Tongue (tissue), 2 donors: ENCODE measurements around the gene CCDC85A. TPM values are rescaled to one million over a fixed set of nuclear protein-coding genes. Genes with fewer than 3 reads are reported as not detected.

ENCODE experiments used
- DNase-seq: peaks from one replicate; pipeline ENCODE4 v3.0.0-alpha.2; 2015
- total RNA-seq: library from RNA; depleted of rRNA; stranded (reverse); fragments of >200 nt; gene quantifications from one replicate; pipeline ENCODE4 v1.2.3, GENCODE V29; 2014

Gene CCDC85A
- total RNA-seq, 1 donor from 2014 or later = 7.5 TPM

- DNase-seq = no peak
These were observed 56.4 kb downstream of the CCDC85A start for GRCh38 chr2:56240210-56240609.

- DNase-seq = no peak
These were observed 60.7 kb downstream of the CCDC85A start for GRCh38 chr2:56244506-56244905.

DNA sequence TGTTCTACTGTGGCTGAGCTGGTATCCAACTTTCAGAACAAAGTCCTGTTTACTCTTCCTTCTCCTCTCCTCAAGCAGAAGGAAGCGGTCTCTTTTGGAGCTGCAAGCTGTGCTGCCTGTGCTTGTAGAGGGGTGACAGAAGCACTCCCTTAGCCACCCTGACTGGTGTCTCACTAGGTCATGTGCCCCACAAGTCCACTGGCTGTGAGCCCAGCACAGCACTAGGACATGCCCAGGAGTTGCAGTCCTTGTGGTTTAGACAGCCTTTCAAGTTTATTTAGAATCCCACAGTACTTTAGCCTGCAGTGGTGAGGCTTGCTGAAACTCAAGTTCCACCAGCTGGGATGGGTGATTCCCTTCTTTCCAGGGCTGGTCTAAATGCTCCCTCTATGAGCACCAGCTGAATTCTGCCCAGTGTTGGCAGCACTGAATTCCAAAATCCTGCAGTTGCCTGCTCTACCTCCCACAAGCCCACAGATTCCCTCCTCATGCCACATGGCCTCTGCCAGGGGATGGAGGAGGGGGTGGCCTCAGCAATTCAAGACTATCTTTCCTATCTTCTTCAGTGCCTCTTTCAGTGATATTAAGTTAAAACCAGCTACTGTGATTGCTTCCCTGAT, 61.2 kb downstream of the CCDC85A start:
- no peak for DNase-seq

DNA sequence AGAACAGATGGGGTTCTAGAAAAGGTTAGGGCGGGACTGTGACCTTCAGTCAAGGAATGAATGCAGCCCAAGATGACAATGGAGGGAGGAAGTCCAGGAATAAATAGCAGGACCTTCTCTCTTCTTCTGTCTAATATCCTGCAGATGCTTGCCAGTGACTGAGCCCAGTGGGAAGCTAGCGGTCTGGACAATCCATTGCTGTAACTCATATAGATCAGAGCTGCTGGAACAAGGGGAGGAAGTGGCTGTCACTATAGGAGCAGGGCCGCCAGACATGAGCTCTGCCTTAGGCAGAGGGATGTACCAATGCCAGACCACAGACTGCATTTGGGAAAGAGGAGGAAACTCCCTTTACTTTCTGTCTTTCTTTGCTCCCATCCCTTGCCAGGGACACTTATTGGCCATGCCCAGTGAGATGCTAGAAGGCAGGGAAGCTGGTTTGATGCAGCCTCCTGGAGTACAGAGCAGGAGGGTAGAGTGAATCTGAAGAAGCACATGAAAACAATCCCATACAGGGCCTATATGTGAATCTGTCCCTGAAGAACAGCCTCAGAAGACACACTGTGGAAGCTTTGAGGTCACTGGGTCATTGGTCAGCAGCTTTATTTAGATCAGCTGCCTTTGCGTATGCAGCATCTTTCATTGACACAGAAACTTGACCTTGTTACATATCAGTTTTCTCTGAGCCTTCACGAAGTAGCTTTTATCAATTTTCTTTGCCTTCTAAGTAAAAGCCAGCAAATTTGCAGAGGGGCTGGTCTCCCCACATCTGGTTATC, 65.4 kb downstream of the CCDC85A start:
- DNase-seq = no peak

- DNase-seq = no peak
These were observed 66.5 kb downstream of the CCDC85A start for GRCh38 chr2:56250153-56250729.

- DNase-seq = peak; percentile 31
These were observed 76.6 kb downstream of the CCDC85A start for GRCh38 chr2:56260415-56260814.

GRCh38 chr2:56262241-56262640, 78.5 kb downstream of the CCDC85A start:
- no peak for DNase-seq

GRCh38 chr2:56263876-56264275, 80.1 kb downstream of the CCDC85A start:
- no peak for DNase-seq

DNA sequence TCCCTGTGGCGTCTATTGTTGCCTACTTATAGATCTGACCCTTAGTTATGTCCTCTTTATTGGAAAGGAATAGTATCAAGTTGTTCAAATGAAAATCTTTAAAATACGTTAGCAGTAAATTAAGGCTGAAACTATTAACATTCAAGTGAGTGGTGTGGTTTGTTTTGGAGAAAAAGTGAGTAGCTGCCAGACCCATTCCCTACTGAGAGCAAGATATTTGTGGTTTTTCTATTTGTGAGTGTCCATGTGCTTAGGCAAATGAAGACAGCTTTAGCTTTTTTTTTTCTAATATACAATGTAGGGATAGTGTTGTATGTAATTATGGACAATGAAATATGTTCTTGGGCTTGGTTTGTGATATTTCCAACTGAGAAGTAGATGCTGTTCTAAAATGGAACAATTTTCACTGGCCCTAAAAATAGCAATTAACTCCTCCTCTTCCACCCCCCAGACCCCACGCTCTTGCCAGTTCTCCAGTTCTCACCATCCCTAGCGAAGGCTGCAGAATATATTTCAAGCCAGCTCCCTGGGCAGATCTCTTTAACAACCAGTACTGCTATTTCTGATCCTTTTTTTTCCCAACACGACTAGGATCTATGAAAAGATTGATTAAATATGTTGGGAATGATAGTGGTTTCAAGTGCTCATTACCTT, 83.1 kb downstream of the CCDC85A start:
- no peak for DNase-seq

GRCh38 chr2:56267415-56267788, 83.6 kb downstream of the CCDC85A start:
- no peak for DNase-seq

- no peak for DNase-seq
These were observed 85.1 kb downstream of the CCDC85A start for GRCh38 chr2:56268856-56269255.

DNA sequence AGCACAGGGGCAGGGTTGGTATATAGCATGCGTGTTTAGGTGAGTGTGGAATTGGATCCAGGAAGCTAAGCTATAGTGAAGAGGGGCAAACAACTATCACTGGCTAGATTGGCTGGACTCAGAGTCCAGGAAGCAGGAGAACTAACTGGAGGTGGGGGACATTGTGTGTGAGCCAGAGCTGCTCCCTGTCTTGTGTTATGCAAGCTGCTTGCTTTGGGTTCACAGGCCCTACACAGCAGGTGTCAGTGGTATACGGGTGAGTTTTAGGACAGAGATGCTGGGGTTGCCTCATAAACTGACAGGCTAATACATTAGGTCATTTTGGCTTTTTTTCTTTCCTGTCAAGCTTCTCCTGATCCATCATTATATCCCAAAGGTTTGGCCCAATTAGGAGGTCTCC, 87.5 kb downstream of the CCDC85A start:
- no peak for DNase-seq

DNA sequence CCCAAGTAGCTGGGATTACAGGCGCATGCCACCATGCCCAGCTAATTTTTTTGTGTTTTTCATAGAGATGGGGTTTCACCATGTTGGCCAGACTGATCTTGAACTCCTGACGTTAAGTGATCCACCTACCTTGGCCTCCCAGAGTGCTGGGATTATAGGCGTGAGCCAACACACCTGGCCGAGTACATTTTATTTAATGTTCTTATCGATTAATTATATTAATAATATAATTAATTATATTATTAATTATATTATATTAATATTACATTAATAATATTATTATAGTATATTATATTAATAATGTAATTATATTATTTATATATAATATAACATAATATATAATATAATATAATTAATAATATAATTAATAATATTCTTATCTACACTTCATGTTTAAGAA, 101.4 kb downstream of the CCDC85A start:
- no peak for DNase-seq

DNA sequence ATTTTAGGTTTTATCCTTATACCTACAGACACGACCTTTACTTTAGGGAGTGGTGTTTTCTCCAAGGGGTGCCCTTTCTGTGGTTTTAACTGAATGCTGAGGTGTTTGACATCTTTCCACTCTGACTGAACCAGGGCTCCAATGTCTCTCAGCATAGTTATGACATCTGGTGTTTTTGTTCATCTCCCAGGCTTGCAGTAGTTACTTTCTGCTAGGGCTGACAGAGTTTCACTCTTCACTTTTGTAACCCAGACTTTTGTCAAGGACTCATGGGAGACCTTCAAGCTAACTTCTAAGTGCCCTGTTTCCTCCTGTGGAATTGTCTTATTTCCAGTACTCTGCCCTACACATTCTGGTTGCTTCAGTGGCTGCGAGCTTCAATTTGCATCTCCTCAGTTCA, 103.1 kb downstream of the CCDC85A start:
- DNase-seq = no peak

- no peak for DNase-seq
These were observed 103.7 kb downstream of the CCDC85A start for GRCh38 chr2:56287508-56287907.

GRCh38 chr2:56287974-56288373, 104.2 kb downstream of the CCDC85A start:
- DNase-seq = no peak

GRCh38 chr2:56288838-56289580, 105.2 kb downstream of the CCDC85A start:
- DNase-seq = no peak

- no peak for DNase-seq
These were observed 107.9 kb downstream of the CCDC85A start for GRCh38 chr2:56291711-56292110.

GRCh38 chr2:56292951-56293350, 109.2 kb downstream of the CCDC85A start:
- peak; percentile 74 for DNase-seq

DNA sequence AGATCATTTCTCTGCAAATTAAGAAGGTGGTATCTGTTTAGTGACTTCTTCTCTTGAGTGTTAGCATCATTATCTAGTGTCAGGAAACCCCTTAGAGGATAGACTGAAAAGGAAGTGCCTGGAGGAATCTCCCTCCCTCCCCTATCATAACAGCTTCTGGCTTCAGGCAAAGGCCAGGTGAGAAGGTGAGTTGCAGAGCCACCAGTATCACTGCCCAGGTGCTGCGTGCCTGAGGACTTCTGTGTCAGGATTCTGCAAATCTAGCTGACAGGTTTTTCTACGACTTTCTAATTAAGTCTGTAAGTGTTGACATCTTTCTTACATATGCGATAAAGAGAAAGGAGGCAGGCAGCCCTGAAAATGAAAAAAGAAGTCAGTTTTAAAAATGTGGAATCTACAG, 111.9 kb downstream of the CCDC85A start:
- no peak for DNase-seq

- no peak for DNase-seq
These were observed 113.9 kb downstream of the CCDC85A start for GRCh38 chr2:56297671-56298070.

DNA sequence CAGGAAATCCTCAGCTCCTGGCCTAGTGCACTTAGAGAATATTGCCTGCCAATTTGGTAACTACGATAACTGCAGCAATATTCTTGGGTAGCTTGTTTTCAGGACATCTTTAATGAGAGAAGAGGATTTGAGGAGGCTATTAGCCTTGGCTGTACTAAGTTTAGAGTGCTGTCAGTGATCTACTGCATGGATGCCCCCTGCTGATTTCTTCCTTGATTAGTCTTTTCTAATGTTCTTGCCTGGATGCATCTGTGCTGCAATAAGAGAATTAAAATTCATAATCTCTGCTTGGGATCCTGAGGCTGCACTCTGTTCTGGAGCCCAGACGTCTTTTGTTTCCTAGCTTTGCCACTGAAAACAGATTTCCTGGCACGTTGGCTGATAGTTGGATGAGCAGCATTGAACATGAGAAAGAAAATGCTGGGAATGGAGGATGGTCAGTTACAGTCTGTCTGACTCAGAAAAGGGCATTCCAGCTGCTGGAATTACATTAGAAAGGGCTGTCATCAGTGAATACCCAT, 115.4 kb downstream of the CCDC85A start:
- peak; percentile 62 for DNase-seq
